SK-N-SH (cell line): ENCODE measurements around the gene GRIP2.

Source experiments
- CHD2 ChIP-seq: fragments of 150-350 bp; IDR thresholded peaks from 2 replicates; pipeline ENCODE4 v1.6.1; 2018; ENCODE audit warnings: low read length; ENCODE audit not compliant: partially characterized antibody
- CTCF ChIP-seq: fragments of 200-600 bp; sonication (generic); IDR thresholded peaks from 2 replicates; pipeline ENCODE4 v1.6.1; 2017; ENCODE audit warnings: antibody characterized with exemption, mild to moderate bottlenecking, moderate library complexity
- ELF1 ChIP-seq: IDR thresholded peaks from 2 replicates; pipeline ENCODE4 v1.4.0; 2012
- EP300 ChIP-seq, 2 experiments: IDR thresholded peaks; 2 replicates each; pipeline versions ENCODE4 v1.4.0 to v1.6.1; 2012; ENCODE audit warnings: borderline replicate concordance in 1 of 2, low read depth in 1 of 2, low read length in 1 of 2
- GABPA ChIP-seq: IDR thresholded peaks from 2 replicates; pipeline ENCODE4 v1.4.0; 2012; ENCODE audit warnings: low read depth, mild to moderate bottlenecking
- JUND ChIP-seq: IDR thresholded peaks from 2 replicates; pipeline ENCODE4 v1.4.0; 2012
- NRF1 ChIP-seq: IDR thresholded peaks from 2 replicates; pipeline ENCODE4 v1.6.1; 2012; ENCODE audit warnings: low read depth, mild to moderate bottlenecking, low read length
- PBX3 ChIP-seq: IDR thresholded peaks from 2 replicates; pipeline ENCODE4; 2012
- POLR2AphosphoS5 ChIP-seq: IDR thresholded peaks from 2 replicates; pipeline ENCODE4 v1.6.1; 2012; ENCODE audit warnings: low read depth, low read length
- RFX5 ChIP-seq: IDR thresholded peaks from 2 replicates; pipeline ENCODE4 v1.6.1; 2012; ENCODE audit warnings: mild to moderate bottlenecking, improper control_type of control experiment, low read length
- TAF1 ChIP-seq: IDR thresholded peaks from 2 replicates; pipeline ENCODE4 v1.6.1; 2012; ENCODE audit warnings: low read depth, mild to moderate bottlenecking, low read length, moderate library complexity, borderline replicate concordance
- TEAD4 ChIP-seq: IDR thresholded peaks from 2 replicates; pipeline ENCODE4 v1.4.0; 2012; ENCODE audit warnings: mild to moderate bottlenecking, borderline replicate concordance; ENCODE audit not compliant: insufficient read depth

- TF ChIP-seq CHD2 (no peak), POLR2AphosphoS5 (no peak), CTCF (no peak), TAF1 (no peak), JUND (no peak), GABPA (no peak), EP300 (IDR thresholded peaks at IDR 0.05; ENCODE audit: borderline replicate concordance in 1 of 2, low read depth in 1 of 2, low read length in 1 of 2) (no peak), ELF1 (no peak), PBX3 (no peak), NRF1 (no peak), RFX5 (no peak), TEAD4 (no peak)
Observed at GRCh38 chr3:14475621-14476020, 64.5 kb downstream of the GRIP2 start.
